Thyroid gland (tissue), 4 donors: ENCODE measurements around the gene MRPL10.

ENCODE experiments used
- POLR2A ChIP-seq, 2 donors: fragments of 450-650 bp; IDR thresholded peaks; one replicate each; pipeline ENCODE4 v1.6.1; 2017; ENCODE audit warnings: antibody characterized with exemption in 2 of 2, mild to moderate bottlenecking in 2 of 2, moderate library complexity in 1 of 2
- TF ChIP-seq, protein P1 (sequence below), 6 experiments: fragments of 200-600 bp in 3 of 6; fragments of 450-650 bp in 3 of 6; sonication (generic) in 3 of 6; IDR thresholded peaks; one replicate each; pipeline ENCODE4 v1.5.1; 2016 to 2019; ENCODE audit warnings: antibody characterized with exemption in 6 of 6, mild to moderate bottlenecking in 2 of 6, inconsistent platforms in 1 of 6, moderate library complexity in 1 of 6

DNA sequence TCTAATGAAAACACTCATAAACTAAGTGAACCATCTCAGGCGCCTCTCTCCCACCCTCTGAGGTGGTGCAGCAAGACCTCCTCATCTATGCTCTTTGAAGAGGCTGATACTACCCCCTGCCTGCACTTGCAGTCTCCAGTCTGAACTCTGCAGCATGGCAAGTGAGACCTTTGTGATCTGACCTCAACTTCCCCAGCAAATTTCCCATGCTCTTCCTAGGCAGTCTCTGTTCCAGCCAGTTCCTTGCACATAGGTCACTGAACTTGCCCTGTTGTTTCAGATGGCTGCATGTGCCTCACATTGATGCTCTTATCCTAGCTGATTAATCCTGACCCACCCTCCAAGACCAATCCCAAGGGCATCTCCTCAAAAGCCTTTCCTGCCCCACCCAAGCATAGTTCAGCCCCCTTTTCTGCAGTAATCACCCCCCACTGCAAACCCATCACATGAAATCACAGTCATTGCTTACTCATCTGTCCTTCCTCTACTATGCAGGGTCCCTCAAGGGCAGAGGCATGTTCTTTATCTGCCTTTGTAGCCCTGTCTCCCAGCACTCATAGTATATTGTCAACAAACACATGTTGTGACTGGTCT lies 56.3 kb downstream of the MRPL10 start:
- TF ChIP-seq POLR2A (IDR thresholded peaks at IDR 0.05), result no peak
- TF ChIP-seq, protein P1, sequence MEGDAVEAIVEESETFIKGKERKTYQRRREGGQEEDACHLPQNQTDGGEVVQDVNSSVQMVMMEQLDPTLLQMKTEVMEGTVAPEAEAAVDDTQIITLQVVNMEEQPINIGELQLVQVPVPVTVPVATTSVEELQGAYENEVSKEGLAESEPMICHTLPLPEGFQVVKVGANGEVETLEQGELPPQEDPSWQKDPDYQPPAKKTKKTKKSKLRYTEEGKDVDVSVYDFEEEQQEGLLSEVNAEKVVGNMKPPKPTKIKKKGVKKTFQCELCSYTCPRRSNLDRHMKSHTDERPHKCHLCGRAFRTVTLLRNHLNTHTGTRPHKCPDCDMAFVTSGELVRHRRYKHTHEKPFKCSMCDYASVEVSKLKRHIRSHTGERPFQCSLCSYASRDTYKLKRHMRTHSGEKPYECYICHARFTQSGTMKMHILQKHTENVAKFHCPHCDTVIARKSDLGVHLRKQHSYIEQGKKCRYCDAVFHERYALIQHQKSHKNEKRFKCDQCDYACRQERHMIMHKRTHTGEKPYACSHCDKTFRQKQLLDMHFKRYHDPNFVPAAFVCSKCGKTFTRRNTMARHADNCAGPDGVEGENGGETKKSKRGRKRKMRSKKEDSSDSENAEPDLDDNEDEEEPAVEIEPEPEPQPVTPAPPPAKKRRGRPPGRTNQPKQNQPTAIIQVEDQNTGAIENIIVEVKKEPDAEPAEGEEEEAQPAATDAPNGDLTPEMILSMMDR (IDR thresholded peaks at IDR 0.05), result no peak
